ENCODE measurements around the gene GSG1L2. TPM values are rescaled to one million over a fixed set of nuclear protein-coding genes. Genes with fewer than 3 reads are reported as not detected.

The GSG1L2 gene
- total and polyA plus RNA-seq, 2 of the 4 experiments (the other 2 are of a cell fraction): not detected

GRCh38 chr17:9766970-9767369 lies 54.9 kb downstream of the GSG1L2 start:
- BruUV-seq (replicated peaks): no TSS peak
- dilution Hi-C loops (cut with HindIII; ENCODE audit: low sequenced_read_pairs, unreplicated experiment): no loop called here
- 29% methylated on average over 1 of the region's 5 CpGs; no CpG with 5 or more reads in 1 of the 2 experiments for WGBS, 2 experiments (ENCODE audit: extremely low coverage in 2 of 2, insufficient read length in 1 of 2)
- H3K4ac ChIP-seq (ENCODE audit: low read depth, low read length): no peak overlapping the region
- no peaks in the 10 kb centered on the region for H3K9me1 ChIP-seq (ENCODE audit: insufficient read depth, low read length)
- no peak overlapping the region for H3K4me3 ChIP-seq (ENCODE audit: insufficient read depth, low read depth, low read length)
- H2BK5ac ChIP-seq (ENCODE audit: low read depth, low read length, poor library complexity, severe bottlenecking): no peak overlapping the region
- no peak overlapping the region for H3K18ac ChIP-seq (ENCODE audit: low read depth, low read length)
- no peaks in the 10 kb centered on the region; the same call in 1 of the 2 replicates for H3K27me3 ChIP-seq (ENCODE audit: control insufficient read depth, insufficient read depth, low read length)
- ChIA-PET POLR2A (ENCODE audit: unreplicated experiment) (no interaction called here), CTCF (no interaction called here)
- no peaks in the 10 kb centered on the region for H3K79me1 ChIP-seq (ENCODE audit: low read depth in 1 of 2, low read length in 2 of 2)
- no peak overlapping the region for H2BK20ac ChIP-seq (ENCODE audit: low read depth, low read length)
- H3K36me3 ChIP-seq (ENCODE audit: control insufficient read depth, insufficient read depth, low read length): no peaks in the 10 kb centered on the region
- H3K56ac ChIP-seq (ENCODE audit: extremely low read depth, insufficient read depth, low read length): no peak overlapping the region
- DNase-seq (no peak), ATAC-seq (ENCODE audit: low read depth) (no peak)
- no peak overlapping the region for H2BK15ac ChIP-seq (ENCODE audit: low read depth, low read length)
- H4K20me1 ChIP-seq (ENCODE audit: insufficient read depth, low read length): no peaks in the 10 kb centered on the region
- no peak overlapping the region for H2AK5ac ChIP-seq (ENCODE audit: low read depth, low read length)
- H3K9me3 ChIP-seq (ENCODE audit: control insufficient read depth, insufficient read depth, low read length): no peaks in the 10 kb centered on the region
- H4K5ac ChIP-seq (ENCODE audit: low read depth, low read length): no peak overlapping the region
- H3K27ac ChIP-seq (ENCODE audit: insufficient read depth, low read length): no peak overlapping the region
- no peak overlapping the region for H2AFZ ChIP-seq (replicated peaks; ENCODE audit: low read length, poor library complexity)
- no peak overlapping the region for H4K91ac ChIP-seq (ENCODE audit: insufficient read depth, low read depth, low read length)
- no peak overlapping the region for H3K9ac ChIP-seq (ENCODE audit: low read depth, low read length)
- no peaks in the 10 kb centered on the region for H3K4me1 ChIP-seq (ENCODE audit: control insufficient read depth, insufficient read depth, low read length)
- H3K4me2 ChIP-seq (ENCODE audit: low read depth, low read length): no peak overlapping the region
- no peak for TF ChIP-seq FOS (IDR thresholded peaks at IDR 0.05; ENCODE audit: low read depth, low read length)
- no peak for TF ChIP-seq MAFK (IDR thresholded peaks at IDR 0.05; ENCODE audit: low read depth, low read length)
- TF ChIP-seq USF2 (IDR thresholded peaks at IDR 0.05; ENCODE audit: low read depth, low read length): no peak
- TF ChIP-seq RFX5 (IDR thresholded peaks at IDR 0.05; ENCODE audit: low read depth, low read length): no peak
- no peak for TF ChIP-seq MAZ (IDR thresholded peaks at IDR 0.05; ENCODE audit: borderline replicate concordance, low read depth, low read length)
- TF ChIP-seq SMC3 (IDR thresholded peaks at IDR 0.05; ENCODE audit: low read depth, low read length): no peak
- TF ChIP-seq MXI1 (IDR thresholded peaks at IDR 0.05; ENCODE audit: borderline replicate concordance, low read depth, low read length): no peak
- no peak for TF ChIP-seq NFE2L2 (IDR thresholded peaks at IDR 0.05; ENCODE audit: low read depth, low read length)
- TF ChIP-seq BHLHE40 (IDR thresholded peaks at IDR 0.05; ENCODE audit: low read depth, low read length): no peak
- no peak for TF ChIP-seq RCOR1 (IDR thresholded peaks at IDR 0.05; ENCODE audit: insufficient replicate concordance, low read length)
- no peak for TF ChIP-seq CTCF (conservative IDR thresholded peaks at IDR 0.05; ENCODE audit: low read depth, low read length)
- no peak for TF ChIP-seq CHD1 (IDR thresholded peaks at IDR 0.05; ENCODE audit: low read depth, low read length)
- no peak for TF ChIP-seq ELK1 (IDR thresholded peaks at IDR 0.05; ENCODE audit: borderline replicate concordance, low read depth, low read length)
- no peak for TF ChIP-seq CEBPB (IDR thresholded peaks at IDR 0.05; ENCODE audit: low read depth, low read length)
- TF ChIP-seq POLR2A (IDR thresholded peaks at IDR 0.05; ENCODE audit: low read depth, low read length): no peak
- no peak for TF ChIP-seq RAD21 (IDR thresholded peaks at IDR 0.05; ENCODE audit: low read length)
- no peak overlapping the region for H2AK9ac ChIP-seq (replicated peaks; ENCODE audit: low read depth, low read length, poor library complexity)
- no peak overlapping the region for H3K23ac ChIP-seq (ENCODE audit: low read depth, low read length)
- H4K8ac ChIP-seq (ENCODE audit: low read depth in 2 of 2, low read length in 2 of 2): no peak overlapping the region
- in situ Hi-C loops (cut with MboI; ENCODE audit: low sequenced_read_pairs): no loop called here
- H2BK120ac ChIP-seq (ENCODE audit: low read depth, low read length): no peak overlapping the region
- intact Hi-C loops (cut with micrococcal nuclease): no loop called here
- H3K14ac ChIP-seq (replicated peaks; ENCODE audit: low read depth, low read length): no peak overlapping the region

Data from IMR-90 (cell line).